GM12892 (cell line): ENCODE measurements around the gene LAMTOR5.
"Not testable (repeated sequence)": the region's sequence is repeated elsewhere in the genome, so short reads cannot be mapped to it uniquely, and the experiment has no call there.

ENCODE experiments used
- DNase-seq: peaks from one replicate; pipeline ENCODE4 v3.0.0; 2011; ENCODE audit not compliant: insufficient read length
- FAIRE-seq: peaks from 2 replicates; lab custom pipeline; 2011; peaks lifted over from hg19 to GRCh38; lab: Jason Lieb, UNC
- POLR2A ChIP-seq: IDR thresholded peaks from 2 replicates; pipeline ENCODE4 v1.6.1; 2011; ENCODE audit warnings: low read depth, low read length, control low read depth
- POLR2AphosphoS5 ChIP-seq: IDR thresholded peaks from 2 replicates; pipeline ENCODE4 v1.6.1; 2011; ENCODE audit warnings: low read depth, low read length, control low read depth
- TAF1 ChIP-seq: IDR thresholded peaks from 2 replicates; pipeline ENCODE4 v1.6.1; 2011; ENCODE audit warnings: low read depth, mild to moderate bottlenecking, control low read depth, low read length, borderline replicate concordance

The LAMTOR5 gene

DNA sequence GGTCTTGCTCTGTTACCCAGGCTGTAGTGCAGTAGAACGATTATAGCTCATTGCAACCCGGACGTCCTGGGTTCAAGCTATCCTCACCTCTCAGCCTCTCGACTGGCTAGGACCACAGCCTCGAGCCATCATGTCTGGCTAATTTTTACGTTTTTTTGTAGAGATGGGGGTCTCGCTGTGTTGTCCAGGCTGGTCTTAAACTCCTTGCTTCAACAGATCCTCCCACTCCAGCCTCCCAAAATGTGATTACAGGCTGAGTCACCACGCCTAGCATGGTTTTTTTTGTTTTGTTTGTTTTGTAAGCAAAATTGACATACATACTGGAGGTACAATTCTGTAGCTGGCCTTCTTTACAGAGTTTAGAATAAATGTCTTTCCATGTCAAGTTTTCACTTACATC is 994 bp upstream of the LAMTOR5 start:
- TF ChIP-seq POLR2A (no peak), POLR2AphosphoS5 (no peak), TAF1 (no peak)
- no peak for DNase-seq
- no peak for FAIRE-seq

DNA sequence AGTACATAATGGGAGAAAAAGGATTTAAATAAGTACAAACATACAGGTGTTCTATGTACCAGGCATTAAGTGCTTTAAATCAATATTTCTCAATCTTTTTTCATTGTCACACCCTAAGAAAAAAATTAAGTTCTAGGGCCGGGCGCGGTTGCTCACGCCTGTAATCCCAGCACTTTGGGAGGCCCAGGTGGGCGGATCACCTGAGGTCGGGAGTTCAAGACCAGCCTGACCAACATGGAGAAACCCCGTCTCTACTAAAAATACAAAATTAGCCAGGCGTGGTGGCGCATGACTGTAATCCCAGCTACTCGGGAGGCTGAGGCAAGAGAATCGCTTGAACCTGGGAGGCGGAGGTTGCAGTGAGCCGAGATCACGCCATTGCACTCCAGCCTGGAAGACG is 1.1 kb downstream of the LAMTOR5 start:
- FAIRE-seq, DNase-seq: not testable (repeated sequence)

DNA sequence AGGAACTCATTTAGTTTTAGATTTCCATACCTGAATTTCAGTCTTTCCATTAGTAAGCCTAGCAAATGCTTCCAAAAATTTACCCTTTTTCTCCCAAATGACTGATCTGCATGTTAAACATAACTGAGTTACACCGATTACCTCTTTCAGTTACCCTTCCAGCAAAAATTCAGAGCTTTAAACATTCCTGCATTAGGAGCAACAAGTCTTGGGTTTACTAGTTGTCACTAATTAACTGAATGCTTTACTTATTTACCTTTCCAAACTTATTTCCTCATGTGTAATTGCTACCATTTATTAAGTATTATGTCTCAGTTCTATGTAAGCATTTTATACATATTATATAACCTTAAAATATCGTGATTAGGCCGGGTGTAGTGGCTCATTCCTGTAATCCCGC is 3.1 kb downstream of the LAMTOR5 start:
- DNase-seq (no peak), FAIRE-seq (no peak)
- TF ChIP-seq POLR2A = no peak
- TF ChIP-seq TAF1 = no peak
- TF ChIP-seq POLR2AphosphoS5 = no peak

DNA sequence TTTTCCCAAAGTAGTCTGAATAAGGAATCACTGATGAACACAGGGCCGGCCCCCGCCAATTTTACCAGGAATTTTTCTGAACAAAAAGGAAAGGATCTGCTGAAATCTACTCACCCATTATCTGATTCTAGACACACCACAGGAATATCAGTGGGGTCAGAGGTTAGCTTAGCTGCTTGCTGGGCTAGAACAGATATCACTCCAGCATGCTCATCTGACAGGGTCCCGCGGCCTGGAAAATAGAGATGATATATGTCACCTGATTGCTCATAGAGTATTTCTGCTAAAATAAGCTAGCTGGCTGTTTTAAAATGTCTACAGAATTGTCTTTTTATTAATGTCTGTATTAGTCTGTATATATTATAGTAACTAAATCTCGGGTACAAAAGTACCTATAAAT is 3.7 kb downstream of the LAMTOR5 start:
- TF ChIP-seq POLR2A (no peak), TAF1 (no peak), POLR2AphosphoS5 (no peak)
- no peak for DNase-seq
- FAIRE-seq = no peak

DNA sequence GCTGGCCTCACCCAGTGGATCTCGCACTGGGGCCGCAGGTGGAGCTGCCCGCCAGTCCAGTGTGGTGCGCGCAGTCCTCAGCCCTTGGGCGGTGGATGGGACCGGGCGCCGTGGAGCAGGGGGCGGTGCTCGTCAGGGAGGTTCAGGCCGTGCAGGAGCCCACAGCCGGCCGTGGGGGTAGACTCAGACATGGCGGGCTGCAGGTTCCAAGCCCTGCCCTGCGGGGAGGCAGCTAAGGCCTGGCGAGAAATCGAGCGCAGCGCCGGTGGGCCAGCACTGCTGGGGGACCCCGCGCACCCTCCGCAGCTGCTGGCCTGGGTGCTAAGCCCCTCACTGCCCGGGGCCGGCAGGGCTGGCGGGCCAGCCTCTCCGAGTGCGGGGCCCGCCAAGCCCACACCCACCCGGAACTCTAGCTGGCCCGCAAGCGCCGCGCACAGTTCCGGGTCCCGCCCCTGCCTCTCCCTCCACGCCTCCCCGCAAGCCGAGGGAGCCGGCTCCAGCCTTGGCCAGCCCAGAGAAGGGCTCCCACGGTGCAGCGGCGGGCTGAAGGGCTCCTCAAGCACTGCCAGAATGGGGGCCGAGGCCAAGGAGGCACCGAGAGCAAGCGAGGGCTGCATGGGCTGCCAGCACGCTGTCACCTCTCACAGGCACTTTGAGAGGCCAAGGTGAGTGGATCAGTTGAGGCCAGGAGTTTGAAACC is 11.1 kb downstream of the LAMTOR5 start:
- DNase-seq, FAIRE-seq: not testable (repeated sequence)

DNA sequence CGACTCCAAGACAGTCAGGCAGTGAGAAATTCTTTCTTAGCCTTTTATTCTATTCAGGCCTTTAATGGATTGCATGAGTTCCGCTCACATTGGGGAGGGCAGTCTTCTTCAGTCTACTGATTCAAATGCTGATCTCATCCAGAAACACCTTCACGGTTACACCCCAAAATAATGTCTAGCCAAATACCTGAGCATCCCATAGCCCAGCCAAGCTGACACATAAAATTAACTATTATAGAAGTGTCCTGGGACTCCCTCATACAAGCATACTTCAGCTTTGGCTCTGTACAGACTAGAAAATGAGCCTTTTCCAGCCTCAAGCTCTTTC is 13.0 kb downstream of the LAMTOR5 start:
- TF ChIP-seq POLR2A (no peak), POLR2AphosphoS5 (no peak), TAF1 (no peak)
- no peak for DNase-seq
- FAIRE-seq = no peak

DNA sequence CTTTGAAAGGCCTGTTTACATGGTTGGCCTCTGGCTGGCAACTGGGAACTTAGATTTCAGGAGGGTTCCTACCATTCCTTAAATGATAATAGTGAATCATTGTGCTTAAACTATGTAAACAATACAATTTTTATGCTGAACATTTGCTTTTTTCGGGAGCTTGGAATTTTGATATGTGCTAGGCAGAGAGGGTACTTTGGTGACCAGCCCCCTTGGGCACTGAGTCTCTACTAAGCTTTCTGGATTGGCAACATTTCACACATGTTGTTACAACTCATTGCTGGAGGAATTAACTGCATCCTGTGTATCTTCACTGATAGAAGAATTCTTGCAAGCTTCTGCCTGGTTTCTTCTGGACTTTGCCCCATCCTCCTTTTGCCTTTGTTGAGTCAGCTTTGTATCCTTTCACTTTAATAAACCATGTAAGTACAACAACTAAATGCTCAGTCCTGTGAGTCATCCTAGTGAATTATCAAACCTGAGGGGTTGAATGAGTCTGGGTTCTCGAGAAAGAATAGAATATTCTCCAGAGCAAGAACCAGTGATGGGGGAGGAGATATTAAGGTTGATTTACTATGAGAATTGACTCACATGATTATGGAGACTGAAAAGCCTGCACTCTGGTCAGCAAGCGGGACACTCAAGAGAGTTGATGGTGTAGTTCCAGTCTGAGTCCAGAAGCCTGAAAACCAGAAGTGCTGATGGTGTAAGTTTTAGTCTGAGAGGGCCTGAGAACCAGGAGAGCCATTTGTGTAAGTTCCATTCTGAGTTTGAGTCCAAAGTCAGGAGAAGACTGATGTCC is 13.6 kb downstream of the LAMTOR5 start:
- no peak for DNase-seq
- TF ChIP-seq POLR2AphosphoS5 (no peak), POLR2A (no peak), TAF1 (no peak)
- FAIRE-seq = no peak

DNA sequence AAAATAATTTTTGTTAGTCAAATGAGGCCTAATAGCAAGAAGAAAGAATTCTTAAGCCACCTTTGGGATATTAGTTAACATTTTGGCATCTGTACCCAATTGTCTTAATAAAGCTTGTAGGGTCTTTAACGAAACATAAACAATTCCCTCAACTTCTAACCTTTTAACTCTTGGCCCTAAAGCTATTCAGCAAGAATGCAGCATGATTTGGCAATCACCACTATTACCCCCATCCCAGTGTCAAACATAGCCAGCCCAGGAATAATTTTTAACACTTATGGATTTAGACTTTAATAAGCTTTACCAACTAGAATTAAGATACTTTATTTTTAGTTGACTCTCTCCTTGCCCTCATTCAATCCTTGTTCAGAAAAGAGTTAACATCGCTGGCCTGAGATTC is 14.2 kb downstream of the LAMTOR5 start:
- TF ChIP-seq POLR2A (no peak), POLR2AphosphoS5 (no peak), TAF1 (no peak)
- FAIRE-seq (no peak), DNase-seq (no peak)

DNA sequence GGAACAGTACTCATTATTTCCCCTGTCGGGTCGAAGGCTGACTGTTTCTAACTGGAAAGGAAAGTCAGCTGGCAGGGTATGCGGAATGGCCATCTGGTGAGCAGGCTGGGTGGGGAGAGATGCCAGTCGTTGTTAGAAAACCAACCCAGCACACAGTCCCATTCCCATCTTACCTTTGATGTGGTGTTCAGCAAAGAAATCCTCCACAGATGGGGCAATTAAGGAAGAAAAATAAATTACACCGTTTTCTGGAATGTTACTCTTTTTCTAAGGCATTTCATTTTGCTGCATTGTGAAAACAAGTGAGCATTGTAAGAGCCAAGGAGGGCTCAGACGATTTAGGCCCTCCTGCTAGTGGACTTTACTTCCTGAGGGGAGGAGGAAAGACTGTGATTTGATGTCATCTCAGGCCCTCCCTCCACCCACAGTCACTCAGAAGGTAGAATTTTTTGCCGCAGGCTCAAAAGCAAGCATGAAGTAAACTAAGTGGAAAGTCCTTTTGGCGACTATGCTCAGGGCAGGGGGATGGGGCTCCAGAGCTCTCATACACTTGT is 16.7 kb downstream of the LAMTOR5 start, which contains the start of gene SLC16A4:
Gene SLC16A4, minus strand, starts transcription at position 335 of the 554 bp plus-strand sequence. CDS start 1,703 bp downstream, outside the sequence.
- FAIRE-seq (no peak), DNase-seq (no peak)
- no peak for TF ChIP-seq POLR2AphosphoS5
- TF ChIP-seq POLR2A = no peak
- no peak for TF ChIP-seq TAF1

DNA sequence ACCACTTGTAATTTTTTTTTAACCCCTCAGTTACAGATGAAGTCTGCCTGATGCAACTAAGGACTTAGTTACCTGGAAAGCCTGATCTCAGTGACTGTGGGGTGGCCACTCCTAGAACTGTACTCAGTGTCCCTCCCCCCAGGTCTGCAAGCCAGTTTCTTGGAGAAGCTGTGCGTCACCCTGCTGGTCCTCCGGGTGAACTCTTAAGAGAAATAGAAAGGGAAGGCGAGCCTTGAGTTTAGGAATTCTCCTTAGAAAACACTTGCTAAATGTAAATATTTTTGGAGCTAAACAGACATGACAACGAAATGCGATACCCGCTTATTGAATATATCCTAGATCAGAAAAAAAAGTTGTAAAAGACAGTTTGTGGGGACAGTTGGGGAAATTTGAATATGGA is 17.4 kb downstream of the LAMTOR5 start:
- TF ChIP-seq POLR2AphosphoS5 (no peak), POLR2A (no peak)
- DNase-seq (no peak), FAIRE-seq (no peak)

DNA sequence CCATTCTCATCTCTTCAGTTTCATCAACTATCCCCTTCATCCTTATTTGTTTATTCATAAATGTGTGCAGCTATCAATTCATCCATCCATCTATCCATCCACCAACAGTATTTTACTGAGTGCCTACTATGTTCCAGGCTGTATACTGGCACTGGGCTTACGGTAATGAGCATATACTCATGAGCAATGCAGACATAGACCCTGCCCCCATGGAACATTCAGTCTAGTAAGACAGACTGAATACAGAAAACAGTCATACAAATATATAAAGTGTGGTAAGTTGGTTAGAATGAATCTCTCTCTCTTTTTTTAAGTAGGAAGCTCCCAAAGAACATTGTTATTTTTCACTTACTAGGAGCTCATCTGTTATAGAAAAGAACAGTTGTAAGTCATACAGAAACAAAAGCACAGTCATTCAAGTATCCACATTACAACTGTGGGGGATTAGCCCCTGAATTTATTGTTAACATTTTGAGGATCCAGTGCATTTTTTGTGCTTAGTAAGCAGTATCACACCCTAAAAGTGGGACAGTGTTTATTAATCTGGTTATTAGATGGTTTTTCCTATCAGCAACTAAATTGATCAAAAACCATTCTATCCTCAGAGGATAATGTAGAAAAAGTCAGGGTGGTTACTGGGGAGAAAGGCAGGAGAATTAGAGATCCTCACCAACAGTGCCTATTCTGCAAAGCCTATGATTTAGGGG is 20.3 kb downstream of the LAMTOR5 start:
- TF ChIP-seq POLR2A (no peak), POLR2AphosphoS5 (no peak), TAF1 (no peak)
- no peak for FAIRE-seq
- no peak for DNase-seq

DNA sequence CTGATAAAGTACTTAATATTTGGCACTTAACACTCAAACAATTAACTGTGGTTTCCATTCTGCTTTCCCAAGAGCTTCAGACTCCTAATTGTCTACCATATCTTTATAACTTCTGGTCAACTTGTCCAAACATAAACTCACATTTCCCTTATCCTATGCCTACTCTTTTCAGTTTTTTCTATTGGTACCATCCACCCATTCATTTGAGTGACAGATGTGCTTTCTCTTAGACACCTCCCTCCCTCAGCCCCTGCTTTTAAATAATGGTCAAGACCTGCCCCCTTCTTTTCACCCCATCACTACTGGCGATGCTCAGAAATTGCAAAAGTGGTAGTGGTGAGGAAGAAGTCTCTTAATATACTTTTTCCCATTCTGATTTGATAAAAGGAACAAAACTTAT is 22.1 kb downstream of the LAMTOR5 start:
- no peak for FAIRE-seq
- TF ChIP-seq TAF1 (no peak), POLR2AphosphoS5 (no peak), POLR2A (no peak)
- no peak for DNase-seq
